ENCODE results near the gene TIMP2. TPM values are rescaled to one million over a fixed set of nuclear protein-coding genes. Genes with fewer than 3 reads are reported as not detected.
A peak's percentile ranks its signal among the peaks of the same experiment; 100 is the strongest.

The TIMP2 gene
- total RNA-seq, 1 donor from 2014 or later: 318 TPM

DNA sequence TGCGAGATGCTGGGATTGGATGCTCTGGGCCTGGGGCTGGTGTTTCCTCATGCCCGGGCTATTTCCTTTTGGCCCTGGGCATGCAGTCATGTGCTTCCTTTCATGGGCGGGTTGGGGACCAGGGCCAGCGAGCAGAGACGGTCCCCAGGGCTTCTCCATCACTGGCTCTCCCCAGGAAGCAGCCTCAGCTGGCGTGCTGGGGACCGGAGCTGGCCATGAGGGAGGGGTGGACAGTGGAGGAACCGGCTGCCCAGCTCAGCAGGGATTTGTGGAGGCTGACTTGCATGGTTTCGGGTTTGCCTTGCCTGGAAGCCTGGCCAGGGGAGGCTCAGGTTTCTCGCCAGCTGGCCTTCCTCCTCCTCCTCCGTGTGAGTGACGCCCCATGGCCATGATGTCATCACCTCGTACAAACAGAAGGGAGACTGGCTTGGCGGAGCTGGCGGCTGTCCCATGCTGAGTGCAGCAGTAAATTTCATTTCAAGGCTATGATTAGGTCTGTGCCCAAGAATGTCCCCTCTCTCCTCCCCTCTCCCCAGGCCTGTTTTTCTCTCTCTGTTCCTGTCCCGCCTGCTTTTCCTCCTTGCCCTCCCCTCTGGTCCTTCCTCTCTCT, 8.9 kb upstream of the TIMP2 start:
- TF ChIP-seq, protein P1, sequence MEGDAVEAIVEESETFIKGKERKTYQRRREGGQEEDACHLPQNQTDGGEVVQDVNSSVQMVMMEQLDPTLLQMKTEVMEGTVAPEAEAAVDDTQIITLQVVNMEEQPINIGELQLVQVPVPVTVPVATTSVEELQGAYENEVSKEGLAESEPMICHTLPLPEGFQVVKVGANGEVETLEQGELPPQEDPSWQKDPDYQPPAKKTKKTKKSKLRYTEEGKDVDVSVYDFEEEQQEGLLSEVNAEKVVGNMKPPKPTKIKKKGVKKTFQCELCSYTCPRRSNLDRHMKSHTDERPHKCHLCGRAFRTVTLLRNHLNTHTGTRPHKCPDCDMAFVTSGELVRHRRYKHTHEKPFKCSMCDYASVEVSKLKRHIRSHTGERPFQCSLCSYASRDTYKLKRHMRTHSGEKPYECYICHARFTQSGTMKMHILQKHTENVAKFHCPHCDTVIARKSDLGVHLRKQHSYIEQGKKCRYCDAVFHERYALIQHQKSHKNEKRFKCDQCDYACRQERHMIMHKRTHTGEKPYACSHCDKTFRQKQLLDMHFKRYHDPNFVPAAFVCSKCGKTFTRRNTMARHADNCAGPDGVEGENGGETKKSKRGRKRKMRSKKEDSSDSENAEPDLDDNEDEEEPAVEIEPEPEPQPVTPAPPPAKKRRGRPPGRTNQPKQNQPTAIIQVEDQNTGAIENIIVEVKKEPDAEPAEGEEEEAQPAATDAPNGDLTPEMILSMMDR (IDR thresholded peaks at IDR 0.05): no peak
- Histone ChIP-seq H3K36me3 (no peaks in the 10 kb centered on the region), H3K27me3 (no peaks in the 10 kb centered on the region), H3K27ac (peak overlapping the region; percentile 76), H3K9me3 (no peaks in the 10 kb centered on the region), H3K4me1 (peaks cover 20% of the 10 kb centered on the region), H3K4me3 (peak overlapping the region; percentile 28)
- DNase-seq (peak; percentile 90), ATAC-seq (peak; percentile 83)
- intact Hi-C loops (cut with DNase I): no loop called here

DNA sequence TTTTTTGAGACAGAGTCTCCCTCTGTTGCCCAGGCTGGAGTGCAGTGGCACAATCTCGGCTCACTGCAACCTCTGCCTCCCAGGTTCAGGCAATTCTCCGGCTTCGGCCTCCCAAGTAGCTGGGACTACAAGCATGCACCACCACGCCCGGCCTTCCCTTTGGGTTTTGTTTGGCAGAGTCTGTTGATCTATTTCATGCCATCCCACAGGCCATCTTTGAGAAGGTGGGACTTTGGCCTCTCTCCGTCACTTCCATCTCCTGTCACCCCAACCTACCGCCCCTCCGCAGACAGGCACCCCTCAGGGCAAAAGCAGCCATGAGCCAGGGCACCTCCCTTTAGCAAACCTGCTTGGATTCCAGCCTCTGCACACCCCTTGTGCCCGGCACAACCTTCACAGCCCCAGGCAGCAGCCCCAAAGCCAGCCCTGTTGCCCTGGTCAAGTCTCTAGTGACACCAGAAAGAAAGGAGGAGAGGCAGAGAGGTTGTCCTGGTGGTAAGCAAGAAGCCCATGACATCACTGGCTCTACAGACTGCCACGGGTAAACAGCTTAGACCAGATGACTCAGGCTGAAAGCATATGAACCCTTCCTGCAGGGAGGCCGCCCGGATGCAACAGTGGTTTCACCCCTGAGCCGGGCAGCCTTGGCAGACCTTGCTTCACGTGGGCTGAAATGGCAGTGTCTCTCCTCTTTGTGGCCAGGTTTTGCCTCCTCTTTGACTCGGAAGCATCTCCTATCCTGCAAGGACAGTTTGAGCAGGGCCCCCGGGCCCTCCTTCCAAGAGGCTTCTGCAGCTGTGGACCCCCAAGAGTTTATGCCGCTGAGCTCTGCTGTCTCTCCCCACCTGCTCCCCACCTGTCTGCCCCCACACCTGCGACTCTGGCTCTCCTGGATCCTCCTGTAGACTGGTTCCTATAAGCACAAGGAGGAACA, 8.1 kb upstream of the TIMP2 start:
- TF ChIP-seq, protein P1 (IDR thresholded peaks at IDR 0.05): no peak
- H3K9me3 ChIP-seq: no peaks in the 10 kb centered on the region
- ATAC-seq (peak; percentile 63), DNase-seq (no peak)
- no peaks in the 10 kb centered on the region for H3K36me3 ChIP-seq
- H3K4me3 ChIP-seq: no peak overlapping the region
- H3K27ac ChIP-seq: peak overlapping the region; percentile 76
- intact Hi-C loops (cut with DNase I): no loop called here
- H3K4me1 ChIP-seq: peaks cover 20% of the 10 kb centered on the region
- no peaks in the 10 kb centered on the region for H3K27me3 ChIP-seq

DNA sequence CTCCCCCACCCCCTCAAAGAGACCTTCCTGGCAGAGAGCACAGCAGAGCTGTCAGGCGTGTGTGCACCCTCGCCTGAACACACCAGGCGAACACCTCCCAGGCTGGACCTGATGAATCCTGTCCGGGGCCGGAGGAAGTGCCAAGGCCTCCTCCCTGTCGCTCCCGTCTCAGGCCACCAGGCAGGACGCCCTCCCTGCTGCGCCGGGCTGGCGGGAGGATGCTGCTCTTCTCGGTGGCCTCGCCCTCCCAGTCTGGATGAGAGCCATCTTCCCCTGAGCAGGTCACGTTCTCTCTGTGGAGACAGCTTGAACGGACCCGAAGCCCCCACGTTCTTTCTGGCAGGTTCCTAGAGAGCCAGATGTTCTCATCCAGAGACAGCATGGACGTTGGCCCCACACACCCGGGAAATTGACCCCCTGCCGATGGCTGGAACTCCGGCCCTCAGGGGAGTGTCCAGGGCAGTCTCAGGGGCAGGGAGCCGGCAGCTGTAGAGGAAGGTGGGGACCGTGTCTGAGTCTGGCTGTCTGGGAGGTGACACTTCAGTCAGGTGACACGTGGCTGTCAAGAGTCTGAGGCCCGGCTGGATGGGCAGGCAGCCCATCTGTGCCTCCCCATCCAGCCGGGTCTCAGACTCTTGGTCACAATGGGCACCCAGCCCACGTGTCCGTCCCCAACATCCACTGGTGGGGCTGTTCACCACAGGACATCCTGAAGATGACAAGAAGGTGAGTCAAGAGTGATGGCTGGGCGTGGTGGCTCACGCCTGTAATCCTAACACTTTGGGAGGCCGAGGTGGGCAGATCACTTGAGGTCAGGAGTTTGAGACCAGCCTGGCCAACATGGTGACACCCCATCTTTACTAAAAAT, 5.0 kb upstream of the TIMP2 start:
- Histone ChIP-seq H3K4me1 (peaks cover 24% of the 10 kb centered on the region), H3K27me3 (no peaks in the 10 kb centered on the region), H3K4me3 (no peak overlapping the region), H3K9me3 (no peaks in the 10 kb centered on the region), H3K36me3 (no peaks in the 10 kb centered on the region), H3K27ac (no peak overlapping the region)
- intact Hi-C loops (cut with DNase I): no loop called here
- DNase-seq (no peak), ATAC-seq (no peak)
- TF ChIP-seq, protein P1 (IDR thresholded peaks at IDR 0.05): no peak

DNA sequence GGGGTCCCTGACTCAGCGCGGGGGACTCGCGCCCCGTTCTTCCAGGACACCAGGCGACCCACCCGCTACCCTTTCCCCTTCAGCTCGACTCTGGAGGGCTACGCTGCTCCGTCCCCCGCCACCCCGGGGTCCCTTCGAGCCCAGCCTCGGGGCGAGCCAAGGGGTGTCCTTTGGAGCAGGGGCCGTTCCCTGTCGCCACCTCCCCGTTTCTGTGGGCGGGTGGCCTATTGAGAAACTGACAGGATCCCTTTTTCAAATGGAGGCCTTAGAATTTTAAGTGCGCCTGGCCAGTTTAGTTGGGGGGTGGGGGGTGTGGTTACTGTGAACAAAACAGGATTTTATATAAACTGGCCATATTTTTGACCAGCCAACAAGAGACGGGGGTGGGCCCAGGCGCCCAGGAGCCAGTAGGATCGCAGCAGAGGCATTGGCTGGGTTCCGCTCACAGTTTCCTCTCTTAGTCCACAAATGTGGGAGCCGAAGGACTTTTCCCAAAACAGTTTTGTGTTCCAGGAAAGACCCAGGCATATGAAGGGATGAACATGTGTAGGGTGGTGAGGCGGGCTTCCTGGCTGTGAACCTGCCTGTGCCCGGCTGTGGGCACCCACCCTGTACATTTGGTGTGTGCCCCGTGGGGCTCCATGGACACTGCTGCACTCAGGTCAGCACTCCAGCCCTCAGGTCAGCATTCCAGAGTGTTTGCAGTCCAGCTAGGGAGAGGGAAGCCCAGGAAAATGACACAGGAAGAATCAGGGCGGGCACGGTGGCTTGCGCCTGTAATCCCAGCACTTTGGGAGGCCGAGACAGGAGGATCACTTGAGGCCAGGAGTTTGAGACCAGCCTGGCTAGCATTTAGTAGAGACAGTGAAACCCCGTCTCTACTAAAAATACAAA, 722 bp upstream of the TIMP2 start:
- intact Hi-C loops (cut with DNase I): no loop called here
- H3K27me3 ChIP-seq: no peaks in the 10 kb centered on the region
- peaks cover 32% of the 10 kb centered on the region for H3K4me1 ChIP-seq
- DNase-seq (peak; percentile 86), ATAC-seq (peak; percentile 69)
- no peaks in the 10 kb centered on the region for H3K9me3 ChIP-seq
- H3K27ac ChIP-seq: peak overlapping the region; percentile 91
- H3K36me3 ChIP-seq: no peaks in the 10 kb centered on the region
- TF ChIP-seq, protein P1 (IDR thresholded peaks at IDR 0.05): no peak
- H3K4me3 ChIP-seq: peak overlapping the region; percentile 62
